ENCODE results near the gene SATB1.

SATB1 gene

GRCh38 chr3:18376682-18377081 lies 48.5 kb downstream of the SATB1 start:
- no peaks in the 10 kb centered on the region for H3K9me3 ChIP-seq (replicated peaks; ENCODE audit: insufficient read depth, low read length)

GRCh38 chr3:18372786-18373405 lies 52.2 kb downstream of the SATB1 start:
- H3K4me1 ChIP-seq (ENCODE audit: low read length) = no peaks in the 10 kb centered on the region
- no peaks in the 10 kb centered on the region for H4K20me1 ChIP-seq (ENCODE audit: insufficient read depth, low read length)
- H3K27ac ChIP-seq (ENCODE audit: low read length) = no peak overlapping the region
- no peak for TF ChIP-seq CTCF (IDR thresholded peaks at IDR 0.05; ENCODE audit: low read length)
- no peak for TF ChIP-seq EZH2phosphoT487 (IDR thresholded peaks at IDR 0.05; ENCODE audit: low read length)
- TF ChIP-seq EZH2 (optimal IDR thresholded peaks at IDR 0.05; ENCODE audit: low read depth, low read length) = no peak
- no peaks in the 10 kb centered on the region for H3K9me2 ChIP-seq (replicated peaks; ENCODE audit: insufficient read depth, low read length)
- no peaks in the 10 kb centered on the region for H3F3A ChIP-seq (ENCODE audit: insufficient read depth, low read length)
- H3K27me3 ChIP-seq (replicated peaks; ENCODE audit: insufficient read depth, low read length) = no peaks in the 10 kb centered on the region
- H3K9ac ChIP-seq (ENCODE audit: low read length) = no peak overlapping the region
- no peak overlapping the region for H3K4me2 ChIP-seq (ENCODE audit: low read depth, low read length)
- no peak for DNase-seq
- H2AFZ ChIP-seq (ENCODE audit: low read length) = no peak overlapping the region
- no peaks in the 10 kb centered on the region for H3K9me3 ChIP-seq (replicated peaks; ENCODE audit: insufficient read depth, low read length)
- no peaks in the 10 kb centered on the region for H3K79me2 ChIP-seq (ENCODE audit: low read length)
- no peak overlapping the region for H3K4me3 ChIP-seq (ENCODE audit: low read length)
- H3K36me3 ChIP-seq (replicated peaks; ENCODE audit: insufficient read depth, low read length) = no peaks in the 10 kb centered on the region

More at GRCh38 chr3:18376682-18377081, 48.5 kb downstream of the SATB1 start:
- H3K4me3 ChIP-seq (ENCODE audit: low read length) = no peak overlapping the region
- H3K9ac ChIP-seq (ENCODE audit: low read length) = no peak overlapping the region
- H3K36me3 ChIP-seq (replicated peaks; ENCODE audit: insufficient read depth, low read length) = no peaks in the 10 kb centered on the region
- H3K4me2 ChIP-seq (ENCODE audit: low read depth, low read length) = no peak overlapping the region
- no peaks in the 10 kb centered on the region for H4K20me1 ChIP-seq (ENCODE audit: insufficient read depth, low read length)
- no peak for TF ChIP-seq EZH2 (optimal IDR thresholded peaks at IDR 0.05; ENCODE audit: low read depth, low read length)
- TF ChIP-seq CTCF (IDR thresholded peaks at IDR 0.05; ENCODE audit: low read length) = no peak
- H2AFZ ChIP-seq (ENCODE audit: low read length) = no peak overlapping the region
- no peaks in the 10 kb centered on the region for H3K4me1 ChIP-seq (ENCODE audit: low read length)
- H3K27ac ChIP-seq (ENCODE audit: low read length) = no peak overlapping the region
- no peaks in the 10 kb centered on the region for H3K79me2 ChIP-seq (ENCODE audit: low read length)
- H3F3A ChIP-seq (ENCODE audit: insufficient read depth, low read length) = no peaks in the 10 kb centered on the region
- no peak for DNase-seq
- no peaks in the 10 kb centered on the region for H3K27me3 ChIP-seq (replicated peaks; ENCODE audit: insufficient read depth, low read length)
- H3K9me2 ChIP-seq (replicated peaks; ENCODE audit: insufficient read depth, low read length) = no peaks in the 10 kb centered on the region

GRCh38 chr3:18370672-18371071 lies 54.5 kb downstream of the SATB1 start:
- Histone ChIP-seq H3K9ac (ENCODE audit: low read length) (no peak overlapping the region), H3K4me1 (ENCODE audit: low read length) (no peaks in the 10 kb centered on the region), H3K36me3 (replicated peaks; ENCODE audit: insufficient read depth, low read length) (no peaks in the 10 kb centered on the region), H3K27ac (ENCODE audit: low read length) (no peak overlapping the region), H3K9me2 (replicated peaks; ENCODE audit: insufficient read depth, low read length) (no peaks in the 10 kb centered on the region), H3K27me3 (replicated peaks; ENCODE audit: insufficient read depth, low read length) (no peaks in the 10 kb centered on the region), H3K4me3 (ENCODE audit: low read length) (no peak overlapping the region), H3K79me2 (ENCODE audit: low read length) (no peaks in the 10 kb centered on the region), H3F3A (ENCODE audit: insufficient read depth, low read length) (no peaks in the 10 kb centered on the region), H4K20me1 (ENCODE audit: insufficient read depth, low read length) (no peaks in the 10 kb centered on the region), H2AFZ (ENCODE audit: low read length) (no peak overlapping the region), H3K4me2 (ENCODE audit: low read depth, low read length) (no peak overlapping the region), H3K9me3 (replicated peaks; ENCODE audit: insufficient read depth, low read length) (no peaks in the 10 kb centered on the region)
- no peak for DNase-seq
- no peak for TF ChIP-seq EZH2phosphoT487 (IDR thresholded peaks at IDR 0.05; ENCODE audit: low read length)
- TF ChIP-seq EZH2 (optimal IDR thresholded peaks at IDR 0.05; ENCODE audit: low read depth, low read length) = no peak
- TF ChIP-seq CTCF (IDR thresholded peaks at IDR 0.05; ENCODE audit: low read length) = no peak
